ENCODE data around the gene ERICH4. TPM values are rescaled to one million over a fixed set of nuclear protein-coding genes. Genes with fewer than 3 reads are reported as not detected.

The ERICH4 gene
- total RNA-seq, 5 donors from 2014 or later (not counting 1 experiment from before 2014, with no cell fraction given) = 0.29 to 0.55 TPM; not detected in 3

- 79% methylated on average over 4 of the region's 8 CpGs for WGBS (ENCODE audit: insufficient coverage)
- DNase-seq = no peak
- ChIA-PET CTCF (no interaction called here), POLR2A (interaction anchor here in 1 of 2 donors (0.7 kb wide), 1 partner anchor 10 kb away, joined by 4 read pairs; no protein-coding TSS in a partner anchor)
- H3K27me3 ChIP-seq (replicated peaks in 1 of 2; ENCODE audit: control insufficient read depth in 2 of 2, extremely low read depth in 1 of 2, insufficient read depth in 2 of 2, low read length in 1 of 2) = no peaks in the 10 kb centered on the region
- H3K4me1 Mint-ChIP-seq = peaks cover 0 to 6% (median 5%) of the 10 kb centered on the region in 3 donors
- H3K9me3 Mint-ChIP-seq = no peaks in the 10 kb centered on the region
- H3K4me3 ChIP-seq (ENCODE audit: control insufficient read depth in 1 of 2, extremely low read depth in 1 of 2, low read length in 1 of 2) = no peak overlapping the region
- peaks cover 0 to 3% of the 10 kb centered on the region in 2 experiments for H3K4me1 ChIP-seq (ENCODE audit: control insufficient read depth in 1 of 2, extremely low read depth in 1 of 2, insufficient read depth in 2 of 2, low read length in 2 of 2)
- H3K4me3 Mint-ChIP-seq = no peak overlapping the region
- H3K36me3 Mint-ChIP-seq = peaks cover 46% of the 10 kb centered on the region
- no peaks in the 10 kb centered on the region for H3K9me3 ChIP-seq
- peaks cover 28 to 81% of the 10 kb centered on the region in 2 donors for H3K36me3 ChIP-seq (ENCODE audit: control insufficient read depth in 2 of 2, extremely low read depth in 1 of 2, insufficient read depth in 1 of 2, low read length in 1 of 2)
- no peak overlapping the region for H3K27ac ChIP-seq (ENCODE audit: low read length)
- H3K27me3 Mint-ChIP-seq = no peaks in the 10 kb centered on the region
- no peak for ATAC-seq (replicated peaks in 1 of 4)
- no peak overlapping the region for H3K27ac Mint-ChIP-seq
Measured at GRCh38 chr19:41420101-41420880, 22.7 kb upstream of the ERICH4 start.

DNA sequence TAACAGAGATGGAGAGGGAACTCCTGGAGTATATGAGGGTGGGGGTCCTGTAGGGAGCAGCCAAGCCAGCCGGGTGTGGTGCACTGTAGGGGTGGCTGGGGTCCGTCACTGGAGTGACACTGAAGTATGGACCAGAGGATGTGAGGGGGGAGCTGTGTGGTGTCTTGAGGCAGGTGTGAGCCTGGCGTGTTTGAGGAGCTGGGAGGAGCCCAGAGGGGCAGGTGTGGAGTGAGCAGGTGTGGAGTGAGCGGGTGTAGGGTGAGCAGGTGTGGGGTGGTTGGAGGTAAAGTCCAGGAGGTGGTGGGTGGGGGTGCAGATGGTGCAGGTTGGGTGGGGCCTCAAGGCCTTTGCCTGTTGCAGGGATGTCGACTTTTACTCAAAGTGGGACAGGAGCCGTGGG lies 21.6 kb upstream of the ERICH4 start:
- POLR2A ChIA-PET = no interaction called here
- Mint-ChIP-seq H3K9me3 (no peaks in the 10 kb centered on the region), H3K4me3 (no peak overlapping the region), H3K36me3 (peaks cover 44% of the 10 kb centered on the region), H3K27ac (no peak overlapping the region), H3K27me3 (no peaks in the 10 kb centered on the region), H3K4me1 (peaks cover 0 to 8% (median 7%) of the 10 kb centered on the region in 3 donors)
- no peaks in the 10 kb centered on the region for H3K9me3 ChIP-seq
- no peak overlapping the region for H3K27ac ChIP-seq (ENCODE audit: low read length)
- 78% methylated on average over 6 of the region's 6 CpGs for WGBS (ENCODE audit: insufficient coverage)
- CTCF ChIA-PET = no interaction called here
- DNase-seq (no peak), ATAC-seq (replicated peaks in 1 of 4) (no peak)
- H3K36me3 ChIP-seq (ENCODE audit: control insufficient read depth in 2 of 2, extremely low read depth in 1 of 2, insufficient read depth in 1 of 2, low read length in 1 of 2) = peaks cover 27 to 75% of the 10 kb centered on the region in 2 donors
- peaks cover 0 to 9% of the 10 kb centered on the region in 2 experiments for H3K4me1 ChIP-seq (ENCODE audit: control insufficient read depth in 1 of 2, extremely low read depth in 1 of 2, insufficient read depth in 2 of 2, low read length in 2 of 2)
- H3K27me3 ChIP-seq (replicated peaks in 1 of 2; ENCODE audit: control insufficient read depth in 2 of 2, extremely low read depth in 1 of 2, insufficient read depth in 2 of 2, low read length in 1 of 2) = no peaks in the 10 kb centered on the region
- no peak overlapping the region for H3K4me3 ChIP-seq (ENCODE audit: control insufficient read depth in 1 of 2, extremely low read depth in 1 of 2, low read length in 1 of 2)

DNA sequence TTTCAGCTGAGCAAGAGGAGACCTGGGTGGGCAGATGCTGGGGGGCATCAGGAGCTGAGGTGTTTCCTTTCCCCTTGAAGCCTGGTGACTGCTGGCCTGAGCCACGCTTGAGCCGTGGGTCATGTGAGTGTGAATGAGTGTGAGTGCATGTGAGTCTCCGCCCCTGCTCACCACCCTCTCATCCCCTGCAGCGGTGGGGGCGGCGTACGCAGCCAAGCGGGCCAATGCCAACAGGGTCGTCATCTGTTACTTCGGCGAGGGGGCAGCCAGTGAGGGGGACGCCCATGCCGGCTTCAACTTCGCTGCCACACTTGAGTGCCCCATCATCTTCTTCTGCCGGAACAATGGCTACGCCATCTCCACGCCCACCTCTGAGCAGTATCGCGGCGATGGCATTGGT lies 21.0 kb upstream of the ERICH4 start:
- 98% methylated on average over 17 of the region's 20 CpGs for WGBS (ENCODE audit: insufficient coverage)
- H3K4me3 Mint-ChIP-seq = no peak overlapping the region

DNA sequence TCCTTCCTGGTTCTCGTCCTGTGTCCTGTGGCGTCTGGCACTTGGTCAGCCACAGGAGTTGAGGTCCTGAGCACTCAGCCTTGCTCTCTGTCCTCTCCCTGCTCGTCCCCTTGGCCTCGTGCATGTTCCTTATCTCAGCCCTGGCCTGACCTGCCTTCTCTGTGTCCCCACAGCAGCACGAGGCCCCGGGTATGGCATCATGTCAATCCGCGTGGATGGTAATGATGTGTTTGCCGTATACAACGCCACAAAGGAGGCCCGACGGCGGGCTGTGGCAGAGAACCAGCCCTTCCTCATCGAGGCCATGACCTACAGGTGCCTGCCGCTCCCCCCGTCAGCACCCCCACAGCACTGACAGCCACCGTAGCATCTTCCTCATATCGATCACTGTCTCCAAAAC lies 20.5 kb upstream of the ERICH4 start:
- ChIA-PET CTCF (no interaction called here), POLR2A (no interaction called here)
- no peak for ATAC-seq (replicated peaks in 1 of 4)
- Mint-ChIP-seq H3K4me3 (no peak overlapping the region), H3K4me1 (peaks cover 9 to 14% (median 12%) of the 10 kb centered on the region in 3 donors), H3K27ac (no peak overlapping the region), H3K9me3 (no peaks in the 10 kb centered on the region), H3K27me3 (no peaks in the 10 kb centered on the region), H3K36me3 (peaks cover 39% of the 10 kb centered on the region)
- no peaks in the 10 kb centered on the region for H3K27me3 ChIP-seq (replicated peaks in 1 of 2; ENCODE audit: control insufficient read depth in 2 of 2, extremely low read depth in 1 of 2, insufficient read depth in 2 of 2, low read length in 1 of 2)
- no peak for DNase-seq
- H3K27ac ChIP-seq (ENCODE audit: low read length) = no peak overlapping the region
- H3K9me3 ChIP-seq = no peaks in the 10 kb centered on the region
- H3K4me3 ChIP-seq (ENCODE audit: control insufficient read depth in 1 of 2, extremely low read depth in 1 of 2, low read length in 1 of 2) = no peak overlapping the region
- H3K4me1 ChIP-seq (ENCODE audit: control insufficient read depth in 1 of 2, extremely low read depth in 1 of 2, insufficient read depth in 2 of 2, low read length in 2 of 2) = peaks cover 0 to 20% of the 10 kb centered on the region in 2 experiments
- H3K36me3 ChIP-seq (ENCODE audit: control insufficient read depth in 2 of 2, extremely low read depth in 1 of 2, insufficient read depth in 1 of 2, low read length in 1 of 2) = peaks cover 24 to 64% of the 10 kb centered on the region in 2 donors
- WGBS (ENCODE audit: insufficient coverage) = 86% methylated on average over 18 of the region's 18 CpGs

More for the DNA sequence above, 21.0 kb upstream of the ERICH4 start:
- H3K9me3 ChIP-seq = no peaks in the 10 kb centered on the region
- H3K9me3 Mint-ChIP-seq = no peaks in the 10 kb centered on the region
- no peaks in the 10 kb centered on the region for H3K27me3 ChIP-seq (replicated peaks in 1 of 2; ENCODE audit: control insufficient read depth in 2 of 2, extremely low read depth in 1 of 2, insufficient read depth in 2 of 2, low read length in 1 of 2)
- peaks cover 24 to 69% of the 10 kb centered on the region in 2 donors for H3K36me3 ChIP-seq (ENCODE audit: control insufficient read depth in 2 of 2, extremely low read depth in 1 of 2, insufficient read depth in 1 of 2, low read length in 1 of 2)
- H3K36me3 Mint-ChIP-seq = peaks cover 43% of the 10 kb centered on the region
- no peak overlapping the region for H3K4me3 ChIP-seq (ENCODE audit: control insufficient read depth in 1 of 2, extremely low read depth in 1 of 2, low read length in 1 of 2)
- POLR2A ChIA-PET = no interaction called here
- H3K27me3 Mint-ChIP-seq = no peaks in the 10 kb centered on the region
- CTCF ChIA-PET = no interaction called here
- no peak overlapping the region for H3K27ac Mint-ChIP-seq
- H3K4me1 Mint-ChIP-seq = peaks cover 4 to 11% (median 10%) of the 10 kb centered on the region in 3 donors
- DNase-seq = no peak
- no peak for ATAC-seq (replicated peaks in 1 of 4)
- peaks cover 0 to 15% of the 10 kb centered on the region in 2 experiments for H3K4me1 ChIP-seq (ENCODE audit: control insufficient read depth in 1 of 2, extremely low read depth in 1 of 2, insufficient read depth in 2 of 2, low read length in 2 of 2)
- no peak overlapping the region for H3K27ac ChIP-seq (ENCODE audit: low read length)

DNA sequence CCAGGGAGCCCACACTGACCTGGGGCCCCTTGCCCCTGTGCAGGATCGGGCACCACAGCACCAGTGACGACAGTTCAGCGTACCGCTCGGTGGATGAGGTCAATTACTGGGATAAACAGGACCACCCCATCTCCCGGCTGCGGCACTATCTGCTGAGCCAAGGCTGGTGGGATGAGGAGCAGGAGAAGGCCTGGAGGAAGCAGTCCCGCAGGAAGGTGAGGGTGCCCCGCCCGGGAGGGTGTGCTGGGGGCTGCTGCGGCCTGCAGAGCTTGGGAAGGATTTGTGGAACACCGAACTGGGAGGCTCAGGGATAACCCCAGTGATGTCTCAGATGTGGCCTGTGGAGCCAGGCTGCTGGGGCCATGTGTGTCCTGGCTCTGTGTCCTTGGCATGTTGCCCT lies 20.0 kb upstream of the ERICH4 start:
- Histone ChIP-seq H3K9me3 (no peaks in the 10 kb centered on the region), H3K4me3 (ENCODE audit: control insufficient read depth in 1 of 2, extremely low read depth in 1 of 2, low read length in 1 of 2) (no peak overlapping the region), H3K4me1 (ENCODE audit: control insufficient read depth in 1 of 2, extremely low read depth in 1 of 2, insufficient read depth in 2 of 2, low read length in 2 of 2) (peaks cover 0 to 24% of the 10 kb centered on the region in 2 experiments), H3K27me3 (replicated peaks in 1 of 2; ENCODE audit: control insufficient read depth in 2 of 2, extremely low read depth in 1 of 2, insufficient read depth in 2 of 2, low read length in 1 of 2) (no peaks in the 10 kb centered on the region), H3K27ac (ENCODE audit: low read length) (no peak overlapping the region), H3K36me3 (ENCODE audit: control insufficient read depth in 2 of 2, extremely low read depth in 1 of 2, insufficient read depth in 1 of 2, low read length in 1 of 2) (peaks cover 24 to 62% of the 10 kb centered on the region in 2 donors)
- WGBS (ENCODE audit: insufficient coverage) = 94% methylated on average over 6 of the region's 12 CpGs
- Mint-ChIP-seq H3K4me1 (peaks cover 14 to 19% (median 16%) of the 10 kb centered on the region in 3 donors), H3K4me3 (no peak overlapping the region), H3K36me3 (peaks cover 38% of the 10 kb centered on the region), H3K27ac (no peak overlapping the region), H3K9me3 (no peaks in the 10 kb centered on the region), H3K27me3 (no peaks in the 10 kb centered on the region)
- ATAC-seq (replicated peaks in 1 of 4) (no peak), DNase-seq (no peak)
- ChIA-PET CTCF (no interaction called here), POLR2A (no interaction called here)

- Mint-ChIP-seq H3K36me3 (peaks cover 27% of the 10 kb centered on the region), H3K4me3 (no peak overlapping the region), H3K27ac (peak overlapping the region; percentile 55 to 69), H3K4me1 (peaks cover 23 to 33% (median 27%) of the 10 kb centered on the region in 3 donors), H3K9me3 (no peaks in the 10 kb centered on the region), H3K27me3 (no peaks in the 10 kb centered on the region)
- Histone ChIP-seq H3K4me3 (ENCODE audit: control insufficient read depth in 1 of 2, extremely low read depth in 1 of 2, low read length in 1 of 2) (no peak overlapping the region), H3K27ac (ENCODE audit: low read length) (peak overlapping the region; percentile 8), H3K9me3 (no peaks in the 10 kb centered on the region), H3K36me3 (ENCODE audit: control insufficient read depth in 2 of 2, extremely low read depth in 1 of 2, insufficient read depth in 1 of 2, low read length in 1 of 2) (peaks cover 24 to 46% of the 10 kb centered on the region in 2 donors), H3K27me3 (replicated peaks in 1 of 2; ENCODE audit: control insufficient read depth in 2 of 2, extremely low read depth in 1 of 2, insufficient read depth in 2 of 2, low read length in 1 of 2) (no peaks in the 10 kb centered on the region), H3K4me1 (ENCODE audit: control insufficient read depth in 1 of 2, extremely low read depth in 1 of 2, insufficient read depth in 2 of 2, low read length in 2 of 2) (peaks cover 6 to 39% of the 10 kb centered on the region in 2 experiments)
- CTCF ChIA-PET = interaction anchor here in 1 of 2 donors (0.6 to 0.7 kb wide), 2 partner anchors 21 to 64 kb away, joined by 3 to 7 read pairs; no protein-coding TSS in a partner anchor
- POLR2A ChIA-PET = no interaction called here
- DNase-seq (peak in 5 of 35 experiments; percentile 13 to 23 (median 18)), ATAC-seq (replicated peaks in 1 of 4) (no peak)
- WGBS (ENCODE audit: insufficient coverage) = 89% methylated on average over 14 of the region's 21 CpGs
Measured at GRCh38 chr19:41424335-41425173, 18.4 kb upstream of the ERICH4 start.

All from T-cell (primary cell).